Spinal cord (tissue), 10 donors: ENCODE results near the gene PRR20G. TPM values are rescaled to one million over a fixed set of nuclear protein-coding genes. Genes with fewer than 3 reads are reported as not detected.

Experiments used
- DNase-seq, 6 donors: peaks; one replicate each; pipeline versions ENCODE4 v3.0.0 to v3.0.0-alpha.2; 2013 to 2015; ENCODE audit warnings: low spot score in 6 of 6, low read depth in 4 of 6
- H3K27ac ChIP-seq: one replicate; pipeline ENCODE4 v1.5.1; 2013; ENCODE audit warnings: low read depth, low read length, control low read depth
- H3K27me3 ChIP-seq: one replicate; pipeline ENCODE4 v1.6.1; 2013; ENCODE audit warnings: low read length; ENCODE audit not compliant: control insufficient read depth, insufficient read depth
- H3K36me3 ChIP-seq: one replicate; pipeline ENCODE4 v1.6.1; 2013; ENCODE audit warnings: low read length; ENCODE audit not compliant: control insufficient read depth, insufficient read depth
- H3K4me1 ChIP-seq: one replicate; pipeline ENCODE4 v1.6.1; 2013; ENCODE audit warnings: low read length; ENCODE audit not compliant: control insufficient read depth, insufficient read depth
- H3K4me3 ChIP-seq: one replicate; pipeline ENCODE4 v1.5.1; 2013; ENCODE audit warnings: low read depth, low read length, control low read depth
- H3K9me3 ChIP-seq: one replicate; pipeline ENCODE4 v1.6.1; 2013; ENCODE audit warnings: low read length; ENCODE audit not compliant: control insufficient read depth, insufficient read depth
- WGBS: methylation state at CpG from one replicate; pipeline ENCODE4 v1.1.5; 2013; ENCODE audit warnings: missing lambda C conversion rate; ENCODE audit not compliant: insufficient coverage; 5-methylcytosine and 5-hydroxymethylcytosine counted together
- long read RNA-seq, 4 donors: transcript quantifications; one replicate each; lab custom pipeline, GENCODE V29; 2026
- polyA plus RNA-seq, 2 donors: library from polyadenylated mRNA; unstranded; fragments of 120-200 nt; gene quantifications; one replicate each; pipeline ENCODE4 v1.2.1, GENCODE V29; 2013; ENCODE audit not compliant: insufficient read length in 2 of 2
- total RNA-seq, 2 donors: library from RNA; depleted of rRNA in 1 of 2; stranded (reverse); fragments of 120-200 nt in 1 of 2; fragments of >200 nt in 1 of 2; gene quantifications; one replicate each; pipeline versions ENCODE4 v1.2.3 to v1.2.4, GENCODE V29; 2013 to 2014
- donor health status: healthy.

PRR20G gene
- total RNA-seq: not detected
- not detected for polyA plus RNA-seq
- long read RNA-seq, donor 1: 0 reads
- long read RNA-seq, donor 2: 0 reads
- long read RNA-seq, donor 3: 0 reads
- long read RNA-seq, donor 4: 0 reads

GRCh38 chr3:127287840-127288239, at the start of gene PRR20G:
Gene PRR20G, minus strand, starts transcription at chr3:127288046. Its CDS starts 681 bp downstream, at chr3:127287365.
- no peaks in the 10 kb centered on the region for H3K4me1 ChIP-seq
- H3K36me3 ChIP-seq: no peaks in the 10 kb centered on the region
- H3K4me3 ChIP-seq: no peak within 1 kb of the TSS
- no peak within 1 kb of the TSS for H3K27ac ChIP-seq
- WGBS: 83% methylated on average over 17 of the region's 17 CpGs
- no peaks in the 10 kb centered on the region for H3K27me3 ChIP-seq
- no peaks in the 10 kb centered on the region for H3K9me3 ChIP-seq
- no peak for DNase-seq

- H3K27me3 ChIP-seq: peaks cover 16% of the 10 kb centered on the region
- H3K9me3 ChIP-seq: peaks cover 5% of the 10 kb centered on the region
- WGBS: 93% methylated on average over 4 of the region's 7 CpGs
- peaks cover 13% of the 10 kb centered on the region for H3K4me1 ChIP-seq
- H3K27ac ChIP-seq: no peak overlapping the region
- no peaks in the 10 kb centered on the region for H3K36me3 ChIP-seq
- DNase-seq: no peak
- H3K4me3 ChIP-seq: no peak overlapping the region
These were observed 49.2 kb upstream of the PRR20G start for GRCh38 chr3:127337001-127337400.

GRCh38 chr3:127336101-127336500, 48.3 kb upstream of the PRR20G start:
- Histone ChIP-seq H3K9me3 (peaks cover 7% of the 10 kb centered on the region), H3K27ac (no peak overlapping the region), H3K36me3 (no peaks in the 10 kb centered on the region), H3K4me1 (peaks cover 13% of the 10 kb centered on the region), H3K4me3 (no peak overlapping the region), H3K27me3 (peaks cover 16% of the 10 kb centered on the region)
- 87% methylated on average over 5 of the region's 5 CpGs for WGBS
- no peak for DNase-seq

- Histone ChIP-seq H3K27ac (no peak overlapping the region), H3K4me3 (no peak overlapping the region), H3K27me3 (no peaks in the 10 kb centered on the region), H3K4me1 (no peaks in the 10 kb centered on the region), H3K36me3 (no peaks in the 10 kb centered on the region), H3K9me3 (peaks cover 15% of the 10 kb centered on the region)
- no CpG with 5 or more reads among the region's 2 CpGs for WGBS
- DNase-seq: no peak
These were observed 42.5 kb upstream of the PRR20G start for GRCh38 chr3:127330385-127330784.

- no peak overlapping the region for H3K27ac ChIP-seq
- peaks cover 12% of the 10 kb centered on the region for H3K9me3 ChIP-seq
- DNase-seq: no peak
- 89% methylated on average over 1 of the region's 2 CpGs for WGBS
- no peak overlapping the region for H3K4me3 ChIP-seq
- H3K36me3 ChIP-seq: no peaks in the 10 kb centered on the region
- H3K4me1 ChIP-seq: no peaks in the 10 kb centered on the region
- H3K27me3 ChIP-seq: no peaks in the 10 kb centered on the region
These were observed 41.9 kb upstream of the PRR20G start for GRCh38 chr3:127329631-127330285.

GRCh38 chr3:127328421-127328820, 40.6 kb upstream of the PRR20G start:
- DNase-seq: peak in 1 of 6 donors; percentile 20
- H3K36me3 ChIP-seq: no peaks in the 10 kb centered on the region
- no peak overlapping the region for H3K4me3 ChIP-seq
- no peaks in the 10 kb centered on the region for H3K27me3 ChIP-seq
- H3K27ac ChIP-seq: no peak overlapping the region
- no peaks in the 10 kb centered on the region for H3K4me1 ChIP-seq
- H3K9me3 ChIP-seq: peaks cover 12% of the 10 kb centered on the region

GRCh38 chr3:127326341-127326740, 38.5 kb upstream of the PRR20G start:
- H3K4me3 ChIP-seq: no peak overlapping the region
- DNase-seq: no peak
- H3K27ac ChIP-seq: no peak overlapping the region
- peaks cover 11% of the 10 kb centered on the region for H3K9me3 ChIP-seq
- H3K27me3 ChIP-seq: no peaks in the 10 kb centered on the region
- H3K4me1 ChIP-seq: no peaks in the 10 kb centered on the region
- no peaks in the 10 kb centered on the region for H3K36me3 ChIP-seq

GRCh38 chr3:127325629-127325961, 37.7 kb upstream of the PRR20G start:
- Histone ChIP-seq H3K27me3 (no peaks in the 10 kb centered on the region), H3K4me1 (no peaks in the 10 kb centered on the region)

GRCh38 chr3:127324913-127325628, 37.2 kb upstream of the PRR20G start:
- H3K27me3 ChIP-seq: no peaks in the 10 kb centered on the region
- DNase-seq: no peak
- H3K4me3 ChIP-seq: no peak overlapping the region
- H3K4me1 ChIP-seq: no peaks in the 10 kb centered on the region
- H3K36me3 ChIP-seq: no peaks in the 10 kb centered on the region
- peaks cover 4% of the 10 kb centered on the region for H3K9me3 ChIP-seq
- no peak overlapping the region for H3K27ac ChIP-seq
- WGBS: 84% methylated on average over 2 of the region's 4 CpGs

More at GRCh38 chr3:127325629-127325961, 37.7 kb upstream of the PRR20G start:
- WGBS: no CpG with 5 or more reads among the region's 1 CpG
- Histone ChIP-seq H3K4me3 (no peak overlapping the region), H3K9me3 (peaks cover 7% of the 10 kb centered on the region), H3K36me3 (no peaks in the 10 kb centered on the region), H3K27ac (no peak overlapping the region)
- no peak for DNase-seq

- H3K4me1 ChIP-seq: no peaks in the 10 kb centered on the region
- WGBS: 70% methylated on average over 2 of the region's 3 CpGs
These were observed 36.2 kb upstream of the PRR20G start for GRCh38 chr3:127324076-127324475.

More at GRCh38 chr3:127324076-127324475, 36.2 kb upstream of the PRR20G start:
- H3K4me3 ChIP-seq: no peak overlapping the region
- H3K27me3 ChIP-seq: no peaks in the 10 kb centered on the region
- H3K27ac ChIP-seq: no peak overlapping the region
- no peaks in the 10 kb centered on the region for H3K36me3 ChIP-seq
- no peak for DNase-seq
- H3K9me3 ChIP-seq: peaks cover 4% of the 10 kb centered on the region
